Loucy (cell line): ENCODE measurements around the gene MAP3K8.

Experiments used
- H2AFZ ChIP-seq: fragments of 200-600 bp; sonication (generic); 2 replicates; pipeline ENCODE4 v1.6.0; 2016; ENCODE audit warnings: antibody characterized with exemption, mild to moderate bottlenecking, low read length, moderate library complexity
- H3F3A ChIP-seq: fragments of 200-600 bp; 2 replicates; pipeline ENCODE4 v1.6.0; 2016; ENCODE audit warnings: antibody characterized with exemption, low read depth, mild to moderate bottlenecking
- H3K27me3 ChIP-seq: fragments of 200-600 bp; sonication (generic); 2 replicates; pipeline ENCODE4 v1.6.1; 2014; ENCODE audit warnings: low read length, mild to moderate bottlenecking; ENCODE audit not compliant: insufficient read depth, poor library complexity, severe bottlenecking
- H3K36me3 ChIP-seq: fragments of 200-600 bp; sonication (generic); 2 replicates; pipeline ENCODE4 v1.6.1; 2016; ENCODE audit warnings: low read length; ENCODE audit not compliant: insufficient read depth
- H3K4me1 ChIP-seq: fragments of 200-600 bp; sonication (generic); 2 replicates; pipeline ENCODE4 v1.5.1; 2014; ENCODE audit warnings: low read length, mild to moderate bottlenecking; ENCODE audit not compliant: insufficient read depth, poor library complexity, severe bottlenecking
- H3K4me2 ChIP-seq: fragments of 200-600 bp; sonication (generic); 2 replicates; pipeline ENCODE4 v1.6.0; 2014; ENCODE audit warnings: antibody characterized with exemption, low read length, low read depth, mild to moderate bottlenecking; ENCODE audit not compliant: poor library complexity, severe bottlenecking
- H3K4me3 ChIP-seq: fragments of 200-600 bp; sonication (generic); 2 replicates; pipeline ENCODE4 v1.5.1; 2014; ENCODE audit warnings: low read length, mild to moderate bottlenecking, mixed read lengths; ENCODE audit not compliant: poor library complexity, severe bottlenecking
- H3K79me2 ChIP-seq: fragments of 200-600 bp; sonication (generic); 2 replicates; pipeline ENCODE4 v1.6.1; 2014; ENCODE audit warnings: low read length; ENCODE audit not compliant: insufficient read depth
- H3K9ac ChIP-seq: fragments of 200-600 bp; sonication (generic); 2 replicates; pipeline ENCODE4 v1.6.0; 2014; ENCODE audit warnings: mild to moderate bottlenecking, low read depth, low read length, moderate library complexity; ENCODE audit not compliant: poor library complexity, severe bottlenecking
- H3K9me2 ChIP-seq: fragments of 200-600 bp; sonication (generic); replicated peaks from 2 replicates; pipeline ENCODE4 v1.6.1; 2016; ENCODE audit warnings: low read depth, low read length, mixed read lengths
- H3K9me3 ChIP-seq: fragments of 200-600 bp; sonication (generic); 2 replicates; pipeline ENCODE4 v1.6.1; 2014; ENCODE audit warnings: mild to moderate bottlenecking, antibody characterized with exemption, low read length, low read depth; ENCODE audit not compliant: insufficient read depth
- H4K20me1 ChIP-seq: fragments of 200-600 bp; sonication (generic); 2 replicates; pipeline ENCODE4 v1.6.0; 2014; ENCODE audit warnings: antibody characterized with exemption, low read length, mild to moderate bottlenecking; ENCODE audit not compliant: insufficient read depth, poor library complexity, severe bottlenecking
- EZH2phosphoT487 ChIP-seq: fragments of 200-600 bp; IDR thresholded peaks from 2 replicates; pipeline ENCODE4 v1.6.1; 2018; ENCODE audit warnings: antibody characterized with exemption, mild to moderate bottlenecking, moderate library complexity, borderline replicate concordance
- TF ChIP-seq, protein P1 (sequence below): fragments of 200-600 bp; sonication (generic); conservative IDR thresholded peaks from 2 replicates; pipeline ENCODE4 v1.5.1; 2014; ENCODE audit warnings: mild to moderate bottlenecking, antibody characterized with exemption, low read length

MAP3K8 gene

DNA sequence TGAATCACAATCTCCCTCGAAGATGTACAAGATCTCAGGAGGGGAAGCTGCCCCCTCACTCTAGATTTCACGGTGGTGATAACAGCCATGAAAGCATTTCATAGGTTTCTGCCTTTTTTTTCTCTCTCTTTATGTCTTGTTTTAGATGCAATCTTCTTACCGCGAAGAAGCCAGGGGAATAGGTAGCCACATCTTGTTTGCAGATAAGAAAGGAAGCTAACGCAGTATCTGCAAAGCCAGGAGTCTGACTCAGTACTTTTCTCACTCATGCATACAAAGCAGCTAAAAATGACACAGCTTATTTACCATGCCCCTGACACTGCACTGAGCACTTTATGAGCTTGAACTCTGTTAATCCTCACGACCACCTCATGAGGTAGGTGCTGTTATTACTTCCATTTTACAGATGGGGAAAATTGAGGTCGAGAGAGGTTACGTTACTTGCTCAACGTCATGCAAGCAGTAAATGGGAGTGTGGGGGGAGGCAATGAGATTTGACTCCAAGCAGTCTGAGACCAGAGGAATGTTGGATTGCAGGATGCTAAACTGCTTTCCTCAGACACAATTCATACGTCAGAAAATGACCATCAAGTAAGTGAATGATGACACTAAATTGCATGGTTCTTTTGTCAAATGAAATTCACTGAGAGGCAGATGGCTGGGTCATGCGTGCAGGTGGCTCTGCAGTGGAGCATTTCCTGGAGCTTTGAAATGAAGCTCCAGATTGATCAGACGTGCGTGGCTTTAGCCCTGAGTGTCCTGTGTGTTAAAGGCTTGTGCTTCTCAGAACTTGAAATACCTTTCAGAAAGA is 3.3 kb downstream of the MAP3K8 start:
- no peaks in the 10 kb centered on the region for H3K9me2 ChIP-seq
- no peak overlapping the region for H2AFZ ChIP-seq
- TF ChIP-seq, protein P1, sequence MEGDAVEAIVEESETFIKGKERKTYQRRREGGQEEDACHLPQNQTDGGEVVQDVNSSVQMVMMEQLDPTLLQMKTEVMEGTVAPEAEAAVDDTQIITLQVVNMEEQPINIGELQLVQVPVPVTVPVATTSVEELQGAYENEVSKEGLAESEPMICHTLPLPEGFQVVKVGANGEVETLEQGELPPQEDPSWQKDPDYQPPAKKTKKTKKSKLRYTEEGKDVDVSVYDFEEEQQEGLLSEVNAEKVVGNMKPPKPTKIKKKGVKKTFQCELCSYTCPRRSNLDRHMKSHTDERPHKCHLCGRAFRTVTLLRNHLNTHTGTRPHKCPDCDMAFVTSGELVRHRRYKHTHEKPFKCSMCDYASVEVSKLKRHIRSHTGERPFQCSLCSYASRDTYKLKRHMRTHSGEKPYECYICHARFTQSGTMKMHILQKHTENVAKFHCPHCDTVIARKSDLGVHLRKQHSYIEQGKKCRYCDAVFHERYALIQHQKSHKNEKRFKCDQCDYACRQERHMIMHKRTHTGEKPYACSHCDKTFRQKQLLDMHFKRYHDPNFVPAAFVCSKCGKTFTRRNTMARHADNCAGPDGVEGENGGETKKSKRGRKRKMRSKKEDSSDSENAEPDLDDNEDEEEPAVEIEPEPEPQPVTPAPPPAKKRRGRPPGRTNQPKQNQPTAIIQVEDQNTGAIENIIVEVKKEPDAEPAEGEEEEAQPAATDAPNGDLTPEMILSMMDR, result no peak
- TF ChIP-seq EZH2phosphoT487, result peak; percentile 78
- H3K4me1 ChIP-seq, result peaks cover 51% of the 10 kb centered on the region
- H3K79me2 ChIP-seq, result peaks cover 56% of the 10 kb centered on the region
- peaks cover 7% of the 10 kb centered on the region; the same call in 1 of the 2 replicates for H3F3A ChIP-seq
- H3K27me3 ChIP-seq, result peaks cover 5% of the 10 kb centered on the region
- peak overlapping the region; percentile 83 for H3K4me2 ChIP-seq
- H3K4me3 ChIP-seq, result peak overlapping the region; percentile 70
- peaks cover 7% of the 10 kb centered on the region for H4K20me1 ChIP-seq
- no peaks in the 10 kb centered on the region for H3K9me3 ChIP-seq
- peak overlapping the region; percentile 61 for H3K9ac ChIP-seq
- H3K36me3 ChIP-seq, result no peaks in the 10 kb centered on the region

GRCh38 chr10:30438021-30438850 is 4.3 kb downstream of the MAP3K8 start:
- Histone ChIP-seq H3F3A (peaks cover 7% of the 10 kb centered on the region; the same call in 1 of the 2 replicates), H3K9me2 (no peaks in the 10 kb centered on the region), H3K9me3 (no peaks in the 10 kb centered on the region), H3K4me2 (peak overlapping the region; percentile 83), H3K36me3 (no peaks in the 10 kb centered on the region), H4K20me1 (peaks cover 7% of the 10 kb centered on the region), H3K9ac (peak overlapping the region; percentile 10), H2AFZ (no peak overlapping the region), H3K79me2 (peaks cover 60% of the 10 kb centered on the region), H3K4me3 (peak overlapping the region; percentile 70), H3K27me3 (peaks cover 5% of the 10 kb centered on the region), H3K4me1 (peaks cover 49% of the 10 kb centered on the region)
- TF ChIP-seq EZH2phosphoT487, result no peak
- TF ChIP-seq, protein P1, result no peak

DNA sequence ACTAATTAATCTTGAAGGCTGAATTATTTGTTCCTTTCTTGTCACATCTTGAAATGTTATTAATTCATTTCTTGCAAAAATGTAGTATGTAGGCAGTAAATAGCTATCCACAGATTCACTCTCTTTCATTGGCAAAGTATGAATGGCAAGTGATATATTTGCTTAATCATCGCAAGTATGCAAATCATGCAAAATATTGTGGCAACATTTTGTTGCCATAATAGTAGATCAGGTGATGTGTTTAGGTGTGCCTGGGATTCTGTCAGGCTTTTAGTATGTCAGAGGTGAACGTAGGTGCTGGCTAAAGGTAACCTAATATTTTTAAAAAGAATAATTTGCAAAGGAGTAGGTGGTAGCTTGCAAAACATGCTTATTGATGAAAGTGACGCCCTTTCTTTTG is 5.9 kb downstream of the MAP3K8 start:
- Histone ChIP-seq H3K36me3 (no peaks in the 10 kb centered on the region), H4K20me1 (peaks cover 4% of the 10 kb centered on the region), H3K9me3 (no peaks in the 10 kb centered on the region), H3K79me2 (peaks cover 51% of the 10 kb centered on the region), H3K4me1 (peaks cover 43% of the 10 kb centered on the region), H2AFZ (no peak overlapping the region), H3K27me3 (no peaks in the 10 kb centered on the region), H3K9me2 (no peaks in the 10 kb centered on the region), H3F3A (peaks cover 7% of the 10 kb centered on the region; the same call in 1 of the 2 replicates), H3K4me2 (peak overlapping the region; percentile 83), H3K4me3 (peak overlapping the region; percentile 39), H3K9ac (no peak overlapping the region)
- TF ChIP-seq EZH2phosphoT487, result no peak
- TF ChIP-seq, protein P1, result no peak
